Diencephalon (tissue), 1 donor: ENCODE data around the gene TRIM58. TPM values are rescaled to one million over a fixed set of nuclear protein-coding genes. Genes with fewer than 3 reads are reported as not detected.

Experiments
- total RNA-seq: library from RNA; depleted of rRNA; stranded (reverse); fragments of >200 nt; gene quantifications from one replicate; pipeline ENCODE4 v1.2.3, GENCODE V29; 2014

Gene TRIM58
- total RNA-seq, result 8.3 TPM

GRCh38 chr1:247857069-247857984, at the start of gene TRIM58:
TSS of gene TRIM58 (plus strand) at chr1:247857187. CDS start at chr1:247857247, 60 bp downstream.

GRCh38 chr1:247824023-247824422, 33.0 kb upstream of the TRIM58 start, which contains the start of gene OR14A16:
TSS of gene OR14A16 (minus strand) at chr1:247824119. CDS start at chr1:247815729, 8,390 bp downstream.

DNA sequence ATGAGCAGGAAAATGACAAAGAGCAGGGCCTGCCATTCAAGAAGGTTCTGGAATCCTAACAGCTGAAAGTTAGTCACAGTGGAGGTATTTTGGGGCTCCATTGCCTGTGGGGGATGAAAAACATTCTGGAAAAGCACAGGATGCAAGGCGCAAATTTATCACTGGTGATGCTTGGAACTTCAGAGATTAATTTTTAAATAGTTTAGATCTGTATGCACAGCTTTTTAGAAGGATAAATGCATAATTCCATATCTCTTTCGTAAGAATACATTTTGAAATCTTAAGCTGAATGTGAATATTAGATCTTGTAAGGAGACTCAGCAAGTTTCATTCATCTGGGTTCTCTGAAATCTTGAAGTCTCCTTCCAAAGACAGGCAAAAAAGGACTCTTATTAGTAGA, 15.2 kb upstream of the TRIM58 start, which contains the start of gene OR11L1:
TSS of gene OR11L1 (minus strand) at position 101 of the 400 bp plus-strand sequence. CDS start at position 101, 0 bp downstream.

DNA sequence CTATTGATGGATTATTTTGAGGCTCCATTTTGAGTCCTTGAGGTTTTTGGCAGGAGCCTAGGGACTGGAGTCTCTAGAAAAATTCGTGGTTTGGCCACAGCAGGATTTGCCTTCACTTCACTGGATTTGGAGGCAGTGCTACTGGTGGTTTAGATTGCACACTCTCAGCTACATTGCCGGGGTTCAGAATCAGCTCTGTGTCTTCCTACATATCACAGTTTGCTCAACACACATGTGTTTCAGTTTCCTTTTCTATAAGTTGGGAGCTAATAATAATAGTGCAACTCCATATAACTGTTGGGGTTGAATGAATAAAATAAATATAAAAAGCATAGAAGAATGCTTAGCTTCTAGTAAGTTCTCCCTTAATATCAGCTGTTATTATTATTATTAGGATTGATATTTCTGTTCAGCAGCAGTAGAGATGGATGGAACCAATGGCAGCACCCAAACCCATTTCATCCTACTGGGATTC, 38.2 kb downstream of the TRIM58 start, which contains the start of gene OR2W3:
TSS of gene OR2W3 (plus strand) at position 425 of the 475 bp plus-strand sequence. CDS start at position 425, 0 bp downstream.

GRCh38 chr1:247919952-247920351, 63.0 kb downstream of the TRIM58 start, which contains the start of gene OR2T8:
TSS of gene OR2T8 (plus strand) at chr1:247920252. CDS start at chr1:247921018, 766 bp downstream.

DNA sequence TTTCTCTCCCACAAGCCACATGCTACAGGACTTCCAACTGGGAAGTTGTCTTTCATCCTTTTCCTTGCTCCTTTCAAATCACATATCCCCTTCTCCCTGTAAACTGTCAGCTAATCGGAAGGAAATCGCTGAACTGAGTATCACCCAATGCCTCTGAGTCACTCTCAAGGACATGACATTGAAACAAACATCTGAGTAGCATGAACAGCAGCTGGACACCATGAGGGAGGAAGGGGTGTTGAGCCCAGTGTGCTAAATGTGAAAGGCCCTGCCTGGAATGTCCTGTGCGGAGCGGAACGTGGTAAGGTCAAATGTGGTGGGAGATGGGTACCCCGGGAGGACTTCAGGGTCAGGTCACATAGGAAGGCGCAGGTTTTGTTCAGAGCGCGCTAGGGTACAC, 67.9 kb downstream of the TRIM58 start, which contains the start of gene OR2AJ1:
TSS of gene OR2AJ1 (plus strand) at position 22 of the 400 bp plus-strand sequence. CDS start 8,880 bp downstream, outside the sequence.

Other genes with a start within 250 kb of the TRIM58 start
- not detected for gene OR13G1, start 177.4 kb upstream of the TRIM58 start, total RNA-seq
- gene OR6F1, start 140.5 kb upstream of the TRIM58 start, total RNA-seq, result not detected
- gene OR14K1, start 118.6 kb upstream of the TRIM58 start, total RNA-seq, result not detected
- not detected for gene OR14A2, start 109.0 kb upstream of the TRIM58 start, total RNA-seq
- not detected for gene OR1C1, start 96.6 kb upstream of the TRIM58 start, total RNA-seq
- not detected for gene OR14A16, start 33.1 kb upstream of the TRIM58 start, total RNA-seq
- gene OR11L1, start 15.3 kb upstream of the TRIM58 start, total RNA-seq, result not detected
- gene OR2W3, start 38.4 kb downstream of the TRIM58 start, total RNA-seq, result 6.0 TPM
- gene OR2T8, start 63.1 kb downstream of the TRIM58 start, total RNA-seq, result not detected
- not detected for gene OR2AJ1, start 67.7 kb downstream of the TRIM58 start, total RNA-seq
- gene OR2L8, start 91.7 kb downstream of the TRIM58 start, total RNA-seq, result 2.5 TPM
- 2.1 TPM for gene OR2AK2, start 108.0 kb downstream of the TRIM58 start, total RNA-seq
- 1.8 TPM for gene OR2L5, start 156.5 kb downstream of the TRIM58 start, total RNA-seq
- 0.92 TPM for gene OR2L2, start 172.9 kb downstream of the TRIM58 start, total RNA-seq
- 0.92 TPM for gene OR2L3, start 189.6 kb downstream of the TRIM58 start, total RNA-seq
- 5.5 TPM for gene OR2L13, start 238.0 kb downstream of the TRIM58 start, total RNA-seq